ENCODE data around the gene FHOD3.

Gene FHOD3

DNA sequence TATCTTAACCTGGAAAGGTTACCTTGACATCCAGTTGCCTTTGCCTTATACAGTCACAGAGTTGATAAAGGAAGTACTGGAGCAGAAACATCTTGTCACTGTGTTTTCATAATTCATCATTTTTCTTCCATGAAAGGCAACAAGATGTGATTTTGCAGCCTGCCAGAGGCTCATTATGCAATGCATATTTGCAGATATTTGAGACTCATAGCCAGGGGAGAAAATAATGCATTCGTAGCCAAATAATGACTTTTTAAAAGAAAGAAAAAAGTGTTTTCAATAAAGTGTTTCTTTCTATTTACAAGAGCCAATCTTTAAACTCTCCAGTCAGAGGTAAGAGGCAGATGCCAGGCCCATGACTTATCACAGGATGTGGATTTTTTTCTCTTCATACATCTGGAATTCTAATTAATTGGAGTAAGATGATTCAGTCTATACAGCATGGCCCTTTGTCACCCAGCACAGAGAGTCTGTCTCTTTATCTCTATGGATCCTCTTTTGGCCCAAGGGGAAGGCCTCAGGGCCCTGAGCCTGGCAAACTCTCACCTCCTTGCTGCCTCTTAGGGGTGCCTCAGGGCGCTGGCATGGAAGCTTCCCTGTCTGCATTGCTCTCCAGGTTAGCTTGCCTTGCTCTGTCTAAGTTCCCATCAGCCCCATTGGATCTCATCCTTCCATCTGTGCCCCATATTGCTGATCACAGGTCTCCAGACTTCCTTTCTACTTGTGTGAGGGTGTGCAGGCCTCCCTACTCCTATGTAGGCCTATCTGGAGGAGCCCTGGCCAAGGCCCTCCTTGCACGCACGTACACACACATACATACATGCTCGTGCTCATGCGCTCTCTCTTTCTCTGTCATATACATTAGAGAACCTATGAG lies 283.6 kb downstream of the FHOD3 start:
- no peak overlapping the region for H3K27ac ChIP-seq (ENCODE audit: low read length)
- no peaks in the 10 kb centered on the region for H3K4me1 ChIP-seq (ENCODE audit: low read length)
- no peaks in the 10 kb centered on the region for H4K20me1 ChIP-seq (ENCODE audit: insufficient read depth, low read length)
- TF ChIP-seq, protein P1, sequence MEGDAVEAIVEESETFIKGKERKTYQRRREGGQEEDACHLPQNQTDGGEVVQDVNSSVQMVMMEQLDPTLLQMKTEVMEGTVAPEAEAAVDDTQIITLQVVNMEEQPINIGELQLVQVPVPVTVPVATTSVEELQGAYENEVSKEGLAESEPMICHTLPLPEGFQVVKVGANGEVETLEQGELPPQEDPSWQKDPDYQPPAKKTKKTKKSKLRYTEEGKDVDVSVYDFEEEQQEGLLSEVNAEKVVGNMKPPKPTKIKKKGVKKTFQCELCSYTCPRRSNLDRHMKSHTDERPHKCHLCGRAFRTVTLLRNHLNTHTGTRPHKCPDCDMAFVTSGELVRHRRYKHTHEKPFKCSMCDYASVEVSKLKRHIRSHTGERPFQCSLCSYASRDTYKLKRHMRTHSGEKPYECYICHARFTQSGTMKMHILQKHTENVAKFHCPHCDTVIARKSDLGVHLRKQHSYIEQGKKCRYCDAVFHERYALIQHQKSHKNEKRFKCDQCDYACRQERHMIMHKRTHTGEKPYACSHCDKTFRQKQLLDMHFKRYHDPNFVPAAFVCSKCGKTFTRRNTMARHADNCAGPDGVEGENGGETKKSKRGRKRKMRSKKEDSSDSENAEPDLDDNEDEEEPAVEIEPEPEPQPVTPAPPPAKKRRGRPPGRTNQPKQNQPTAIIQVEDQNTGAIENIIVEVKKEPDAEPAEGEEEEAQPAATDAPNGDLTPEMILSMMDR (IDR thresholded peaks at IDR 0.05; ENCODE audit: low read length), result no peak
- TF ChIP-seq EZH2 (optimal IDR thresholded peaks at IDR 0.05; ENCODE audit: low read depth, low read length), result no peak
- no peaks in the 10 kb centered on the region for H3K79me2 ChIP-seq (ENCODE audit: low read length)
- H3K4me2 ChIP-seq (ENCODE audit: low read depth, low read length), result no peak overlapping the region
- H3K4me3 ChIP-seq (ENCODE audit: low read length), result no peak overlapping the region
- H3K36me3 ChIP-seq (replicated peaks; ENCODE audit: insufficient read depth, low read length), result no peaks in the 10 kb centered on the region
- H3F3A ChIP-seq (ENCODE audit: insufficient read depth, low read length), result no peaks in the 10 kb centered on the region
- no peaks in the 10 kb centered on the region for H3K9me2 ChIP-seq (replicated peaks; ENCODE audit: insufficient read depth, low read length)
- no peak overlapping the region for H2AFZ ChIP-seq (ENCODE audit: low read length)
- H3K27me3 ChIP-seq (replicated peaks; ENCODE audit: insufficient read depth, low read length), result no peaks in the 10 kb centered on the region
- no peak for DNase-seq
- no peaks in the 10 kb centered on the region for H3K9me3 ChIP-seq (replicated peaks; ENCODE audit: insufficient read depth, low read length)
- no peak overlapping the region for H3K9ac ChIP-seq (ENCODE audit: low read length)

DNA sequence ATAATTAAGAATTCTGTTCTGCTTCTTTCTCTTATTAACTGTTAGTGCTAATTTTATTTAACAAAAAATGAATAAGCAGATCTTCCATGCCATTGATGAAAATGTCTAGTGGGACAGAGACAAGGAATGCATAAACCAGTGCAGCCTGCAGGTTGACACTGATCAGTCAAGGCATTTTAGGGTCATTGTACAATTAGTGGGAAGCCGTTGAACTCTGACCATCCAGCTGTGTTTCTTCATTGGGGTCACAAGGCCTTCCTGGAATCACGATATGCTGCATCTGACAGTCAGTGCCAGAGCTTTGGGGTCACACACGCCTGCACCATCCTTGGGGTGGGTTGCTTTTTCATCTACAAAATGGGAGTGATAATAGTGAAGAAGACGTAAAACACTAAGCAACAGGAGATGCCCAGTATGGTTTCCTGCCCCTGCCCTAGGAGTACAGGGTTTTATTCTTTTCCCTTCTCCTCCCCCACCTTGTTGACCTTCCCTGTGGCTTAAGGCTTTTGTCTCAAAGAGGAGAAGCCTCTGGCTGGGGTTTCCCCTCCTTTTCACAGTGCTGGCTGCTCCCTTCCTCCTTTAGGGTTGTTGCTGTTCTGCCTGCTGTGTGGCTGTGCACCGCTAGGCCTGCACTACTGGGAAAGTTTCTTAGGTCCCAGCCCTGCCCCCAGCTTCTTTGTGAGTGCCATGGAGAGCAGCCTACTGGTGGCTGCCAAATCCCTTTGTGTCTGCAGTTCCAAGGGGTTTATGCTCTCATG lies 285.7 kb downstream of the FHOD3 start:
- H3K4me3 ChIP-seq (ENCODE audit: low read length), result no peak overlapping the region
- no peaks in the 10 kb centered on the region for H3K4me1 ChIP-seq (ENCODE audit: low read length)

DNA sequence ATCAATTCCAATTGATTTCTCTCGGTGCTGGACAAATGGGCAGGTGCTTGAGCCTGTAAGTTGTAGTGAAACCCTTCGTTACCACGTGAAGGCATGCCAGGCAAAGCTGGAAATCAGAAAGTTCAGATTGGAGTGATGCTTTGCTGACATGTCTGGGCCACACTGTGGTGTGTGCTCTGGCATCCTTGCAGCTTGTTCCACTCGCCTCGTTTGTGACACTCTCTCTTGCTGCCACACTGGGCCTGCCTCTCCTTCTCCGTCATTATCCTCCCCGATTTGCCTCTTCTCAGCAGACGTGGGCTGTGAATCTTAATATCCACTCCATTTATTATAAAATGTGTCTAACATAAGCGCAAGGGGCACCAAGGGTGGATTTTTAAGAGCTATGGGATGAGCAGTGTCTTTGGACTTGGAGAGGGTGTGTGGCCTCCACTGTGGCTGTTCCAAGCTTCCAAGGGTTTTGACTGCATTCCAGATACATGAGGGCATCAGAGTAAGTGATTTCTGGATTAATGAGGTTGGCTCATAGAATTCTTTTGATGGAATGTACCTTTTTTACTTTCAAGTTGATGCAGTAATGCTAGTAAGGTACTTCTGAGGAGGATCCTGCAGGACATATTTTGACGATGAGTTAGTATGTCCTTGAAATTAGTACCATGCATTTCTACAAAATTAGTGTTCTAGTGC lies 292.5 kb downstream of the FHOD3 start:
- no peak overlapping the region for H3K27ac ChIP-seq (ENCODE audit: low read length)

More for the DNA sequence above, 285.7 kb downstream of the FHOD3 start:
- H2AFZ ChIP-seq (ENCODE audit: low read length), result no peak overlapping the region
- no peaks in the 10 kb centered on the region for H3F3A ChIP-seq (ENCODE audit: insufficient read depth, low read length)
- no peak overlapping the region for H3K9ac ChIP-seq (ENCODE audit: low read length)
- H3K79me2 ChIP-seq (ENCODE audit: low read length), result no peaks in the 10 kb centered on the region
- no peaks in the 10 kb centered on the region for H3K9me3 ChIP-seq (replicated peaks; ENCODE audit: insufficient read depth, low read length)
- no peaks in the 10 kb centered on the region for H3K27me3 ChIP-seq (replicated peaks; ENCODE audit: insufficient read depth, low read length)
- TF ChIP-seq EZH2 (optimal IDR thresholded peaks at IDR 0.05; ENCODE audit: low read depth, low read length) (no peak), EZH2phosphoT487 (IDR thresholded peaks at IDR 0.05; ENCODE audit: low read length) (no peak)
- TF ChIP-seq, protein P1 (IDR thresholded peaks at IDR 0.05; ENCODE audit: low read length), result no peak
- H3K9me2 ChIP-seq (replicated peaks; ENCODE audit: insufficient read depth, low read length), result no peaks in the 10 kb centered on the region
- no peaks in the 10 kb centered on the region for H3K36me3 ChIP-seq (replicated peaks; ENCODE audit: insufficient read depth, low read length)
- no peak overlapping the region for H3K4me2 ChIP-seq (ENCODE audit: low read depth, low read length)
- no peak overlapping the region for H3K27ac ChIP-seq (ENCODE audit: low read length)
- DNase-seq, result no peak
- H4K20me1 ChIP-seq (ENCODE audit: insufficient read depth, low read length), result no peaks in the 10 kb centered on the region

More for the DNA sequence above, 292.5 kb downstream of the FHOD3 start:
- H3F3A ChIP-seq (ENCODE audit: insufficient read depth, low read length), result no peaks in the 10 kb centered on the region
- H3K4me2 ChIP-seq (ENCODE audit: low read depth, low read length), result no peak overlapping the region
- no peaks in the 10 kb centered on the region for H3K4me1 ChIP-seq (ENCODE audit: low read length)
- no peaks in the 10 kb centered on the region for H3K79me2 ChIP-seq (ENCODE audit: low read length)
- H3K9ac ChIP-seq (ENCODE audit: low read length), result no peak overlapping the region
- H3K36me3 ChIP-seq (replicated peaks; ENCODE audit: insufficient read depth, low read length), result no peaks in the 10 kb centered on the region
- no peaks in the 10 kb centered on the region for H4K20me1 ChIP-seq (ENCODE audit: insufficient read depth, low read length)
- no peaks in the 10 kb centered on the region for H3K27me3 ChIP-seq (replicated peaks; ENCODE audit: insufficient read depth, low read length)
- H3K9me2 ChIP-seq (replicated peaks; ENCODE audit: insufficient read depth, low read length), result no peaks in the 10 kb centered on the region
- DNase-seq, result no peak
- H2AFZ ChIP-seq (ENCODE audit: low read length), result no peak overlapping the region
- H3K4me3 ChIP-seq (ENCODE audit: low read length), result no peak overlapping the region
- TF ChIP-seq EZH2phosphoT487 (IDR thresholded peaks at IDR 0.05; ENCODE audit: low read length), result no peak
- TF ChIP-seq, protein P1 (IDR thresholded peaks at IDR 0.05; ENCODE audit: low read length), result no peak
- TF ChIP-seq EZH2 (optimal IDR thresholded peaks at IDR 0.05; ENCODE audit: low read depth, low read length), result no peak
- H3K9me3 ChIP-seq (replicated peaks; ENCODE audit: insufficient read depth, low read length), result no peaks in the 10 kb centered on the region

All from MM.1S (cell line).